IMR-90 (cell line): ENCODE data around the gene SCLY. TPM values are rescaled to one million over a fixed set of nuclear protein-coding genes. Genes with fewer than 3 reads are reported as not detected.

Source experiments
- ATAC-seq: fragments of 200-7000 bp; cut with Tn5 transposase; 2 replicates; pipeline ENCODE4 v1.9.1; 2020; ENCODE audit warnings: low read depth, mild to moderate bottlenecking, moderate library complexity
- BruUV-seq: library from RNA; stranded (reverse); fragments of 400-500 nt; replicated peaks from 2 replicates; lab custom pipeline; 2021; lab: Mats Ljungman, UMichigan
- CTCF ChIA-PET: fragments of 300-600 bp; formaldehyde crosslinking; extraction: SDS; loops from one replicate; lab custom pipeline; 2021; ENCODE audit warnings: antibody characterized with exemption; lab: Yijun Ruan, JAX
- POLR2A ChIA-PET: fragments of 300-600 bp; sonication (Branson Sonifier 250); formaldehyde crosslinking; loops from one replicate; lab custom pipeline; 2022; ENCODE audit warnings: antibody characterized with exemption; ENCODE audit not compliant: unreplicated experiment; lab: Charles Lee
- DNase-seq: peaks from one replicate; pipeline ENCODE4 v3.0.0; 2013
- H2AFZ ChIP-seq: replicated peaks from 2 replicates; pipeline ENCODE3; 2013; ENCODE audit warnings: low read length, mild to moderate bottlenecking; ENCODE audit not compliant: poor library complexity
- H2AK5ac ChIP-seq: 2 replicates; pipeline ENCODE4 v1.6.1; 2013; ENCODE audit warnings: low read depth, low read length, inconsistent platforms
- H2AK9ac ChIP-seq: replicated peaks from 2 replicates; pipeline ENCODE3; 2013; ENCODE audit warnings: mild to moderate bottlenecking, low read depth, low read length, moderate library complexity; ENCODE audit not compliant: poor library complexity
- H2BK120ac ChIP-seq: 2 replicates; pipeline ENCODE4 v1.6.1; 2013; ENCODE audit warnings: low read depth, low read length, inconsistent platforms
- H2BK15ac ChIP-seq: 3 replicates; pipeline ENCODE4 v1.6.1; 2013; ENCODE audit warnings: low read depth, low read length, inconsistent platforms
- H2BK20ac ChIP-seq: 2 replicates; pipeline ENCODE4 v1.6.1; 2013; ENCODE audit warnings: low read depth, mild to moderate bottlenecking, inconsistent platforms, low read length, moderate library complexity
- H2BK5ac ChIP-seq: 2 replicates; pipeline ENCODE4 v1.6.1; 2013; ENCODE audit warnings: mild to moderate bottlenecking, low read depth, low read length, inconsistent platforms; ENCODE audit not compliant: poor library complexity, severe bottlenecking
- H3K14ac ChIP-seq: replicated peaks from 2 replicates; pipeline ENCODE4 v1.6.1; 2013; ENCODE audit warnings: low read depth, low read length, inconsistent platforms
- H3K18ac ChIP-seq: 2 replicates; pipeline ENCODE4 v1.6.1; 2013; ENCODE audit warnings: low read depth, low read length, control low read depth
- H3K23ac ChIP-seq: 2 replicates; pipeline ENCODE4 v1.6.1; 2013; ENCODE audit warnings: low read depth, low read length, inconsistent platforms
- H3K27ac ChIP-seq: 2 replicates; pipeline ENCODE4 v1.5.1; 2013; ENCODE audit warnings: mild to moderate bottlenecking, control low read depth, low read length; ENCODE audit not compliant: insufficient read depth
- H3K27me3 ChIP-seq: 2 replicates; pipeline ENCODE4 v1.6.1; 2013; ENCODE audit warnings: low read length; ENCODE audit not compliant: control insufficient read depth, insufficient read depth
- H3K36me3 ChIP-seq: 2 replicates; pipeline ENCODE4 v1.6.1; 2013; ENCODE audit warnings: low read length, mixed read lengths; ENCODE audit not compliant: control insufficient read depth, insufficient read depth
- H3K4ac ChIP-seq: 2 replicates; pipeline ENCODE4 v1.6.1; 2013; ENCODE audit warnings: low read depth, low read length, inconsistent platforms
- H3K4me1 ChIP-seq: 2 replicates; pipeline ENCODE4 v1.6.1; 2013; ENCODE audit warnings: low read length, mixed read lengths; ENCODE audit not compliant: control insufficient read depth, insufficient read depth
- H3K4me2 ChIP-seq: 2 replicates; pipeline ENCODE4 v1.6.1; 2013; ENCODE audit warnings: low read depth, mild to moderate bottlenecking, control low read depth, low read length, moderate library complexity
- H3K4me3 ChIP-seq: 2 replicates; pipeline ENCODE4 v1.5.1; 2013; ENCODE audit warnings: low read depth, mild to moderate bottlenecking, control low read depth, low read length, moderate library complexity; ENCODE audit not compliant: insufficient read depth
- H3K56ac ChIP-seq: 2 replicates; pipeline ENCODE4 v1.6.1; 2013; ENCODE audit warnings: low read length, inconsistent platforms; ENCODE audit not compliant: insufficient read depth; ENCODE audit errors: extremely low read depth
- H3K79me1 ChIP-seq, 2 experiments: 2 replicates each; pipeline ENCODE4 v1.6.1; 2013; ENCODE audit warnings: low read length in 2 of 2, inconsistent platforms in 1 of 2, low read depth in 1 of 2
- H3K9ac ChIP-seq: 2 replicates; pipeline ENCODE4 v1.6.1; 2013; ENCODE audit warnings: low read depth, low read length, control low read depth
- H3K9me1 ChIP-seq: 2 replicates; pipeline ENCODE4 v1.6.1; 2013; ENCODE audit warnings: low read length, inconsistent platforms; ENCODE audit not compliant: insufficient read depth
- H3K9me3 ChIP-seq: 2 replicates; pipeline ENCODE4 v1.6.1; 2013; ENCODE audit warnings: low read length; ENCODE audit not compliant: control insufficient read depth, insufficient read depth
- H4K20me1 ChIP-seq: 2 replicates; pipeline ENCODE4 v1.6.1; 2013; ENCODE audit warnings: low read length, inconsistent platforms; ENCODE audit not compliant: insufficient read depth
- H4K5ac ChIP-seq: 2 replicates; pipeline ENCODE4 v1.6.1; 2013; ENCODE audit warnings: mild to moderate bottlenecking, low read depth, low read length, control low read depth
- H4K8ac ChIP-seq, 2 experiments: 2 replicates each; pipeline ENCODE4 v1.6.1; 2013; ENCODE audit warnings: low read depth in 2 of 2, low read length in 2 of 2, control low read depth in 1 of 2, inconsistent platforms in 1 of 2
- H4K91ac ChIP-seq: 2 replicates; pipeline ENCODE4 v1.6.1; 2013; ENCODE audit warnings: low read depth, low read length, inconsistent platforms; ENCODE audit not compliant: insufficient read depth
- BHLHE40 ChIP-seq: fragments of 150-350 bp; IDR thresholded peaks from 2 replicates; pipeline ENCODE4 v1.6.1; 2016; ENCODE audit warnings: mild to moderate bottlenecking, low read depth, low read length
- CEBPB ChIP-seq: IDR thresholded peaks from 2 replicates; pipeline ENCODE4 v1.6.1; 2012; ENCODE audit warnings: low read depth, low read length, improper control_type of control experiment
- CHD1 ChIP-seq: IDR thresholded peaks from 2 replicates; pipeline ENCODE4 v1.6.1; 2012; ENCODE audit warnings: low read depth, low read length, improper control_type of control experiment
- CTCF ChIP-seq: conservative IDR thresholded peaks from 2 replicates; pipeline ENCODE4 v1.5.1; 2012; ENCODE audit warnings: mild to moderate bottlenecking, low read depth, low read length, improper control_type of control experiment
- ELK1 ChIP-seq: fragments of 150-350 bp; IDR thresholded peaks from 2 replicates; pipeline ENCODE4 v1.6.1; 2016; ENCODE audit warnings: low read depth, mild to moderate bottlenecking, low read length, moderate library complexity, borderline replicate concordance
- FOS ChIP-seq: fragments of 150-350 bp; IDR thresholded peaks from 2 replicates; pipeline ENCODE4 v1.6.1; 2016; ENCODE audit warnings: low read depth, low read length
- MAFK ChIP-seq: IDR thresholded peaks from 2 replicates; pipeline ENCODE4 v1.6.1; 2012; ENCODE audit warnings: low read depth, low read length, improper control_type of control experiment
- MAZ ChIP-seq: IDR thresholded peaks from 2 replicates; pipeline ENCODE4 v1.6.1; 2012; ENCODE audit warnings: low read depth, mild to moderate bottlenecking, low read length, improper control_type of control experiment, moderate library complexity, borderline replicate concordance
- MXI1 ChIP-seq: IDR thresholded peaks from 2 replicates; pipeline ENCODE4 v1.6.1; 2012; ENCODE audit warnings: low read depth, mild to moderate bottlenecking, low read length, moderate library complexity, borderline replicate concordance
- NFE2L2 ChIP-seq: fragments of 150-350 bp; IDR thresholded peaks from 2 replicates; pipeline ENCODE4 v1.6.1; 2016; ENCODE audit warnings: low read depth, mild to moderate bottlenecking, low read length
- POLR2A ChIP-seq: IDR thresholded peaks from 2 replicates; pipeline ENCODE4 v1.6.1; 2012; ENCODE audit warnings: mild to moderate bottlenecking, low read depth, low read length
- RAD21 ChIP-seq: IDR thresholded peaks from 2 replicates; pipeline ENCODE4 v1.6.1; 2012; ENCODE audit warnings: low read length, improper control_type of control experiment
- RCOR1 ChIP-seq: IDR thresholded peaks from 2 replicates; pipeline ENCODE4 v1.6.1; 2012; ENCODE audit warnings: mild to moderate bottlenecking, low read length, improper control_type of control experiment; ENCODE audit not compliant: insufficient replicate concordance
- RFX5 ChIP-seq: IDR thresholded peaks from 2 replicates; pipeline ENCODE4 v1.8.0; 2012; ENCODE audit warnings: low read depth, mild to moderate bottlenecking, low read length, moderate library complexity
- SMC3 ChIP-seq: fragments of 150-350 bp; IDR thresholded peaks from 2 replicates; pipeline ENCODE4 v1.6.1; 2016; ENCODE audit warnings: low read depth, mild to moderate bottlenecking, antibody characterized with exemption, low read length, moderate library complexity
- USF2 ChIP-seq: fragments of 150-350 bp; IDR thresholded peaks from 2 replicates; pipeline ENCODE4 v1.6.1; 2017; ENCODE audit warnings: mild to moderate bottlenecking, antibody characterized with exemption, low read length, low read depth
- WGBS, 2 experiments: methylation state at CpG; one replicate each; pipeline versions ENCODE4 v1.1.5 to v1.1.7; 2013; ENCODE audit warnings: missing lambda C conversion rate in 2 of 2; ENCODE audit not compliant: insufficient read length in 1 of 2; ENCODE audit errors: extremely low coverage in 2 of 2; 5-methylcytosine and 5-hydroxymethylcytosine counted together
- dilution Hi-C: fragments of 300-500 bp; cut with HindIII; formaldehyde crosslinking; loops from one replicate; pipeline ENCODE4 v1.14.3; 2018; ENCODE audit warnings: low sequenced_read_pairs; ENCODE audit not compliant: unreplicated experiment
- in situ Hi-C: fragments of 300-500 bp; cut with MboI; formaldehyde crosslinking; loops from 3 replicates; pipeline ENCODE4 v1.14.3; 2019; ENCODE audit warnings: low sequenced_read_pairs, inconsistent platforms, mixed read lengths
- intact Hi-C: fragments of 100-400 bp; cut with micrococcal nuclease; formaldehyde crosslinking; loops from 2 replicates; pipeline ENCODE4 v1.10.0; 2022
- polyA plus RNA-seq, 3 experiments: library from polyadenylated mRNA; depleted of rRNA; stranded (reverse); fragments of >200 nt; gene quantifications; 2 replicates each; pipeline ENCODE4 v1.2.3, GENCODE V29; 2012; ENCODE audit warnings: low replicate concordance in 1 of 3
- total RNA-seq: library from RNA; depleted of rRNA; stranded (reverse); fragments of >200 nt; gene quantifications from 2 replicates; pipeline ENCODE4 v1.2.3, GENCODE V29; 2012

SCLY gene
- total and polyA plus RNA-seq, 2 of the 4 experiments (the other 2 are of a cell fraction) = 8.6 to 10.5 TPM

- no peak overlapping the region for H3K23ac ChIP-seq
- H3K9me1 ChIP-seq = no peaks in the 10 kb centered on the region; the same call in 1 of the 2 replicates
- H2BK20ac ChIP-seq = no peak overlapping the region
- no peak overlapping the region for H3K14ac ChIP-seq
- H3K9ac ChIP-seq = no peak overlapping the region
- no peak for ATAC-seq
- H3K27ac ChIP-seq = no peak overlapping the region
- no peak overlapping the region for H2AFZ ChIP-seq
- no peak overlapping the region for H2BK120ac ChIP-seq
- H4K91ac ChIP-seq = no peak overlapping the region
- no peak overlapping the region for H2AK9ac ChIP-seq
- intact Hi-C loops = no loop called here
- H3K4me1 ChIP-seq = no peaks in the 10 kb centered on the region
- H3K9me3 ChIP-seq = no peaks in the 10 kb centered on the region
- peaks cover 18% of the 10 kb centered on the region for H3K36me3 ChIP-seq
- no peak overlapping the region for H2BK15ac ChIP-seq
- no peak overlapping the region for H3K18ac ChIP-seq
- no peak overlapping the region for H3K4ac ChIP-seq
- DNase-seq = no peak
- H4K5ac ChIP-seq = no peak overlapping the region
- no peak overlapping the region for H3K56ac ChIP-seq
- POLR2A ChIA-PET = no interaction called here
- in situ Hi-C loops = no loop called here
- no peak overlapping the region for H3K4me3 ChIP-seq
- H3K79me1 ChIP-seq = peaks cover under 1 to 23% of the 10 kb centered on the region in 2 experiments
- no peaks in the 10 kb centered on the region for H4K20me1 ChIP-seq
- TF ChIP-seq MAFK (no peak), ELK1 (no peak), FOS (no peak), USF2 (no peak), BHLHE40 (no peak), RFX5 (no peak), SMC3 (no peak), CEBPB (no peak), POLR2A (no peak), RCOR1 (no peak), RAD21 (no peak), CTCF (no peak), MXI1 (no peak), NFE2L2 (no peak), CHD1 (no peak), MAZ (no peak)
- no CpG with 5 or more reads among the region's 18 CpGs for WGBS, 2 experiments
- no peak overlapping the region for H2BK5ac ChIP-seq
- H4K8ac ChIP-seq = no peak overlapping the region
- no TSS peak for BruUV-seq
- H2AK5ac ChIP-seq = no peak overlapping the region
- dilution Hi-C loops = no loop called here
- CTCF ChIA-PET = no interaction called here
- no peak overlapping the region for H3K4me2 ChIP-seq
- no peaks in the 10 kb centered on the region for H3K27me3 ChIP-seq
Observed at GRCh38 chr2:238065071-238065846, 4.5 kb downstream of the SCLY start.
